ENCODE measurements around the gene ARHGAP9. TPM values are rescaled to one million over a fixed set of nuclear protein-coding genes. Genes with fewer than 3 reads are reported as not detected.
A peak's percentile ranks its signal among the peaks of the same experiment; 100 is the strongest.
"Not testable (repeated sequence)": the region's sequence is repeated elsewhere in the genome, so short reads cannot be mapped to it uniquely, and the experiment has no call there.

ARHGAP9 gene
- polyA plus RNA-seq, 3 donors from 2014 or later = 148 to 294 (median 163) TPM

- Mint-ChIP-seq H3K36me3 (no peaks in the 10 kb centered on the region), H3K4me1 (peaks cover 29 to 36% of the 10 kb centered on the region in 2 donors), H3K4me3 (peak within 1 kb of the TSS; percentile 65 to 78 (median 72)), H3K9me3 (no peaks in the 10 kb centered on the region), H3K27me3 (ENCODE audit: low read depth in 3 of 3) (peaks cover 7 to 13% (median 10%) of the 10 kb centered on the region in 3 donors), H3K27ac (peak within 1 kb of the TSS; percentile 81 to 93 (median 90))
- no peak for DNase-seq
These were observed 45.0 kb downstream of the ARHGAP9 start, which contains the start of gene INHBC for GRCh38 chr12:57434517-57435223. Gene INHBC (plus strand): TSS chr12:57434784. CDS start chr12:57434887, 103 bp downstream.

- Mint-ChIP-seq H3K4me3 (no peak overlapping the region), H3K36me3 (no peaks in the 10 kb centered on the region), H3K27me3 (ENCODE audit: low read depth in 3 of 3) (peaks cover 7 to 15% (median 10%) of the 10 kb centered on the region in 3 donors), H3K4me1 (peaks cover 35 to 45% of the 10 kb centered on the region in 2 donors), H3K9me3 (no peaks in the 10 kb centered on the region), H3K27ac (no peak overlapping the region)
- no peak for DNase-seq
These were observed 46.3 kb downstream of the ARHGAP9 start for GRCh38 chr12:57433370-57433769.

DNA sequence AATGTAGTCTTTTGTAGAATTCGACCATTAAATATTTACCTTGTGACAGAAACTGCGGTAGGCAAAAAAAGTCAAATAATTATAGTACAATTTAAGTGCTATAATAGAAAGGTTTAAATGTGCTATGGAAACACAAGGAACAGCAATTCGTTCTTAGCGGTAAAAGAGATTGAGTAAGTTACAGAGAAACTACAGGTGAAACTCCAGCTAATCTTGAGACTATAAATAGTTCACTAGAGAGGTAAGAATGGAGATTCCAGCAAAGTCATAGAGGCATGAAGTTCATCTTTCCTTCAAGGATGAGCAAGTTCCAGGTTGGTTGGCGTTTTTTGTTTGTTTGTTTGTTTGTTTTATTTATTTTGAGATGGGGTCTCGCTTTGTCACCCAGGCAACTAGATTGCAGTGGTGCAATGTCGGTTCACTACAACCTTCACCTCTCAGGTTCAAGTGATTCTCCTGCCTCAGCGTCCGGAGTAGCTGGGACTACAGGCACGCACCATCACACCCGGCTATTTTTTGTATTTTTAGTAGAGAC, 47.9 kb downstream of the ARHGAP9 start:
- H3K9me3 Mint-ChIP-seq = no peaks in the 10 kb centered on the region
- peak overlapping the region; percentile 94 to 98 (median 96) for H3K4me3 Mint-ChIP-seq
- H3K27me3 Mint-ChIP-seq (ENCODE audit: low read depth in 3 of 3) = peaks cover 7 to 15% (median 10%) of the 10 kb centered on the region in 3 donors
- peak overlapping the region; percentile 98 to 100 (median 99) for H3K27ac Mint-ChIP-seq
- H3K36me3 Mint-ChIP-seq = no peaks in the 10 kb centered on the region
- peaks cover 39 to 52% of the 10 kb centered on the region in 2 donors for H3K4me1 Mint-ChIP-seq
- no peak for DNase-seq

DNA sequence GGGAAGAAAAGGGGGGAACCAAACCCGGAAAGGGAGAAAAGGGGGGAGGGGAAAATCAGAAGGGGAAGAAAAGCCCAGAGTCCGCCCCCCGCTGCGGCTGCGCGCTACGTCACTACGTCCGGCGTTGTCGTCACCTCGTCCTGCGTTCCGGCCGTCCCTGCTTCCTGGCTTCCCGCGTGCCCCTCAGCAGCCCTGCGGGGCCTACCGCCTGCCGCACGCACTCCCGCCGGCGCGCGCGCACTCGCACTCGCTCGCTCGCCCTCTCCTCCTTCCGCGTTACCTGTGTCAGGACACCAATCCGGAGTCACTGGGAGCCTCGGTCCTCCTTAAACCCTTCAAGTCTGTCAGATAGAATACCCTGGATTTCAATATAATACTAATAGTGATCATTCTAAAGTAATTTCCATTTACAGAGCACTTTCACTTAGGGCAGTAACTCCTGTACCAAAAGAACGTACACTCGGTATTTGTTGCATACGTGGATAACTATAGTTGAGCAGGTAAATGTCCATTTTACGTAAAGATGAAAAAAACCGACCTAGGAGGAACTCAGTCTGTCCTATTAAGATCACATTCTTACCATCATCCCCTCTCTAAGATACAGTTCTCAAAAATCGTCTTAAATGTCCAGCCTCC, 48.6 kb downstream of the ARHGAP9 start, which contains the start of gene R3HDM2:
Gene R3HDM2, minus strand, starts transcription at position 113 of the 636 bp plus-strand sequence. CDS start 120,615 bp downstream, outside the sequence.
- H3K27me3 Mint-ChIP-seq (ENCODE audit: low read depth in 3 of 3) = peaks cover 7 to 15% (median 10%) of the 10 kb centered on the region in 3 donors
- H3K36me3 Mint-ChIP-seq = no peaks in the 10 kb centered on the region
- H3K27ac Mint-ChIP-seq = peak within 1 kb of the TSS; percentile 99 to 100 (median 100)
- peaks cover 39 to 52% of the 10 kb centered on the region in 2 donors for H3K4me1 Mint-ChIP-seq
- peak within 1 kb of the TSS; percentile 94 to 99 (median 99) for H3K4me3 Mint-ChIP-seq
- no peaks in the 10 kb centered on the region for H3K9me3 Mint-ChIP-seq
- DNase-seq = peak; percentile 95 to 96 (median 95)

DNA sequence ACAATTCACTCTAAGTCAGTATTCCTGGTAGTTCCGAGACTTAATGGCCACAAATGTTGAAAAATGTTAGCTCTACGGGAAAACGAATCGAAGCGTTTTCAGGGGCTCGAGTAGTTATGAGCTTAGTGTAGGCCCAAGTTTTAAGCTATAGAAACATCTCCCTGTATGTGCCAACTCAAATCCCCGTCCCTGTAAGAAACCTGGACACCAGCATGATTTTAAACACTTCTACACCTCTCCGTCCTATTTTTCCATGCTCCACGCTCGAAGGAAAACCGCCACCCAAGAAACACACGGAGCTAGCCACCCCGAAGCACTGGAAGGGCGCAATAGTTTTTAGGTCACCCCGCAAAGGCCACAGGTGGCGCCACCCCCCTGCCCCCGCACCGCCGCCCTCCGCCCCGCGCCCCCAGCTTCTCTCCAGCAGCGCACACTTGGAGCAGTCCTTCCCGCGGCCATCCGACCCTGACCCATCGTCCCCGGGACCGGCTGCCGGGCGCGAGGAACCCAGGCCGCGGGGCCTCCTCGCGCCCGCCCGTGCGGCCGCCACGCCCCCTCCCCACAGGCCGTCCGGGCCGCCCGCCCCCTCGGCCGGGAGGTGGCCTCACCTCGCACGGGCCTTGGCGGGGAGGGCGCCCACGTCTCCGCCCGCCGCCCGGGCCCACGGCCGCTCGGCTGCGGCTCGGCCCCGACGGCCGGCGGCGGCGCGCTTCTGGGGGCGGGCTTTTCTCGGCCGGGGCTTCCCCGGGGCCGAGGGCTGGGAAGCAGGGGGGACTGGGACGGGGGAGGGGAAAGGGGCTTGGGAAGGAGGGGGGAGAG, 49.3 kb downstream of the ARHGAP9 start:
- peak overlapping the region; percentile 94 to 99 (median 99) for H3K4me3 Mint-ChIP-seq
- peak; percentile 77 to 80 (median 80) for DNase-seq

DNA sequence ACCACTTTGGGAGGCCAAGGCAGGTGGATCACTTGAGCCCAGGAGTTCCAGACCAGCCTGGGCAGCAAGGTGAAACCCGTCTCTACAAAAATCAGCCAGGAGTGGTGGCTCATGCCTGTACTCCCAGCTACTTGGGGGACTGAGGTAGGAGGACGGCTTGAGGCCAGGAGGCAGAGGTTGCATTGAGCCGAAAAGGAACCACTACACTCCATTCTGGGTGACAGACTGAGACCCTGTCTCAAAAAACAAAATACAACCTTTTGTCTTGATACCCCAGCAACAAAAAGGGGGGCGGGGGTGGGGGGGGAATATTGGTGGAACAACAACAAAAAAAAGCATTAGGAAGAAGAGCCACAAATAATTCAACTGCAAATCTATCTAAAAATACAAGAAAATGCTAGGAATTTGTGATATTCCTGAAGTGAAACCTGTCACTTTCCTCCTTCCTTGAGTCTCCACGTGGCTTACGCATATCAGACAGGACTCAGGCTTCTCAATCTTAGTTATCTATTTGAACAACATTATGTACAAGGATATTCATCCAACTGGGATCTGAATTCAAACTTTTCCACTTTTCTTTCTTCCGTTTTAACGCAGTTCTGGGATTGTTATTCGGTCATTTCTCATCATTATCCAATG, 50.1 kb downstream of the ARHGAP9 start:
- H3K4me1 Mint-ChIP-seq = peaks cover 30 to 42% of the 10 kb centered on the region in 2 donors
- peak in 1 of 3 donors; percentile 14 for DNase-seq

More for the DNA sequence above, 49.3 kb downstream of the ARHGAP9 start:
- H3K27me3 Mint-ChIP-seq (ENCODE audit: low read depth in 3 of 3) = peaks cover 7 to 13% (median 10%) of the 10 kb centered on the region in 3 donors
- H3K27ac Mint-ChIP-seq = peak overlapping the region; percentile 99 to 100 (median 100)
- H3K36me3 Mint-ChIP-seq = no peaks in the 10 kb centered on the region
- no peaks in the 10 kb centered on the region for H3K9me3 Mint-ChIP-seq
- H3K4me1 Mint-ChIP-seq = peaks cover 36 to 48% of the 10 kb centered on the region in 2 donors

GRCh38 chr12:57428965-57429364, 50.7 kb downstream of the ARHGAP9 start:
- Mint-ChIP-seq H3K9me3 (no peaks in the 10 kb centered on the region), H3K4me1 (peaks cover 28 to 41% of the 10 kb centered on the region in 2 donors), H3K27ac (peak overlapping the region; percentile 99 to 100 (median 100)), H3K4me3 (peak overlapping the region; percentile 60 to 99 (median 90)), H3K27me3 (ENCODE audit: low read depth in 3 of 3) (peaks cover 7 to 11% (median 10%) of the 10 kb centered on the region in 3 donors), H3K36me3 (peaks cover 0 to 4% (median 4%) of the 10 kb centered on the region in 3 donors)
- DNase-seq = no peak

More for the DNA sequence above, 50.1 kb downstream of the ARHGAP9 start:
- Mint-ChIP-seq H3K27ac (peak overlapping the region; percentile 99 to 100 (median 100)), H3K27me3 (ENCODE audit: low read depth in 3 of 3) (peaks cover 7 to 11% (median 10%) of the 10 kb centered on the region in 3 donors), H3K36me3 (peaks cover 0 to under 1% (median 0%) of the 10 kb centered on the region in 3 donors), H3K9me3 (no peaks in the 10 kb centered on the region), H3K4me3 (peak overlapping the region; percentile 90 to 99 (median 99))

GRCh38 chr12:57426948-57427347, 52.7 kb downstream of the ARHGAP9 start:
- not testable (repeated sequence) for H3K4me3 Mint-ChIP-seq, H3K36me3 Mint-ChIP-seq, DNase-seq, H3K9me3 Mint-ChIP-seq
- Mint-ChIP-seq H3K27ac (peak overlapping the region in 4 of 6 donors; percentile 2 to 60 (median 50)), H3K4me1 (peaks cover 26 to 48% of the 10 kb centered on the region in 2 donors), H3K27me3 (ENCODE audit: low read depth in 3 of 3) (peaks cover 7 to 11% (median 10%) of the 10 kb centered on the region in 3 donors)

Other genes starting within 250 kb of the ARHGAP9 start
- gene STAC3, start 228.7 kb downstream of the ARHGAP9 start, polyA plus RNA-seq = not detected
- gene R3HDM2, start 48.8 kb downstream of the ARHGAP9 start, polyA plus RNA-seq = 10 to 100 TPM in 1 of 3 donors, 1 to 10 TPM in 1, under 1 TPM in 1; 0.12 to 19.0 (median 3.3) TPM
- under 1 TPM in 1 of 3 donors, not detected in 2; 0.15 TPM for gene INHBC, start 45.1 kb downstream of the ARHGAP9 start, polyA plus RNA-seq
- gene INHBE, start 24.6 kb downstream of the ARHGAP9 start, polyA plus RNA-seq = not detected
- under 1 TPM in 2 of 3 donors, not detected in 1; 0.33 to 0.40 TPM for gene GLI1, start 20.1 kb downstream of the ARHGAP9 start, polyA plus RNA-seq
- gene MARS1, start 8.2 kb upstream of the ARHGAP9 start, polyA plus RNA-seq = 100 to 1,000 TPM; 100 to 158 (median 114) TPM
- gene DDIT3, start 40.6 kb upstream of the ARHGAP9 start, polyA plus RNA-seq = 10 to 100 TPM; 22.8 to 38.8 (median 29.4) TPM
- gene MBD6, start 43.0 kb upstream of the ARHGAP9 start, polyA plus RNA-seq = 1 to 10 TPM; 1.8 to 5.5 (median 2.7) TPM
- 10 to 100 TPM; 90.2 to 99.0 (median 93.8) TPM for gene DCTN2, start 67.3 kb upstream of the ARHGAP9 start, polyA plus RNA-seq
- not detected for gene KIF5A, start 70.2 kb upstream of the ARHGAP9 start, polyA plus RNA-seq
- 10 to 100 TPM; 33.0 to 61.8 (median 54.1) TPM for gene PIP4K2C, start 111.3 kb upstream of the ARHGAP9 start, polyA plus RNA-seq
- 10 to 100 TPM in 1 of 3 donors, 1 to 10 TPM in 2; 8.1 to 20.2 (median 9.5) TPM for gene DTX3, start 125.0 kb upstream of the ARHGAP9 start, polyA plus RNA-seq
- gene ARHGEF25, start 131.6 kb upstream of the ARHGAP9 start, polyA plus RNA-seq = under 1 TPM in 1 of 3 donors, not detected in 2; 0.27 TPM
- not detected for gene B4GALNT1, start 153.3 kb upstream of the ARHGAP9 start, polyA plus RNA-seq
- gene OS9, start 214.3 kb upstream of the ARHGAP9 start, polyA plus RNA-seq = 100 to 1,000 TPM in 1 of 3 donors, 10 to 100 TPM in 2; 54.2 to 111 (median 59.5) TPM